Fibroblast of villous mesenchyme (primary cell): Measurements from ENCODE around the gene OPA3. TPM values are rescaled to one million over a fixed set of nuclear protein-coding genes. Genes with fewer than 3 reads are reported as not detected.

Experiments used
- DNase-seq: peaks from one replicate; pipeline ENCODE4 v3.0.0-alpha.2; 2010; ENCODE audit warnings: low read depth
- H3K4me3 ChIP-seq: 2 replicates; pipeline ENCODE4 v1.5.1; 2011; ENCODE audit warnings: low read depth, mild to moderate bottlenecking, low read length
- total RNA-seq: library from RNA; depleted of rRNA; stranded (reverse); fragments of >200 nt; gene quantifications from 2 replicates; pipeline ENCODE4 v1.2.3, GENCODE V29; 2012
- TF ChIP-seq, protein P1 (sequence below): IDR thresholded peaks from 2 replicates; pipeline ENCODE4 v1.5.1; 2012; ENCODE audit warnings: low read depth, mild to moderate bottlenecking, low read length; ENCODE audit not compliant: insufficient read depth

OPA3 gene
- total RNA-seq, 1 donor = 8.2 TPM

DNA sequence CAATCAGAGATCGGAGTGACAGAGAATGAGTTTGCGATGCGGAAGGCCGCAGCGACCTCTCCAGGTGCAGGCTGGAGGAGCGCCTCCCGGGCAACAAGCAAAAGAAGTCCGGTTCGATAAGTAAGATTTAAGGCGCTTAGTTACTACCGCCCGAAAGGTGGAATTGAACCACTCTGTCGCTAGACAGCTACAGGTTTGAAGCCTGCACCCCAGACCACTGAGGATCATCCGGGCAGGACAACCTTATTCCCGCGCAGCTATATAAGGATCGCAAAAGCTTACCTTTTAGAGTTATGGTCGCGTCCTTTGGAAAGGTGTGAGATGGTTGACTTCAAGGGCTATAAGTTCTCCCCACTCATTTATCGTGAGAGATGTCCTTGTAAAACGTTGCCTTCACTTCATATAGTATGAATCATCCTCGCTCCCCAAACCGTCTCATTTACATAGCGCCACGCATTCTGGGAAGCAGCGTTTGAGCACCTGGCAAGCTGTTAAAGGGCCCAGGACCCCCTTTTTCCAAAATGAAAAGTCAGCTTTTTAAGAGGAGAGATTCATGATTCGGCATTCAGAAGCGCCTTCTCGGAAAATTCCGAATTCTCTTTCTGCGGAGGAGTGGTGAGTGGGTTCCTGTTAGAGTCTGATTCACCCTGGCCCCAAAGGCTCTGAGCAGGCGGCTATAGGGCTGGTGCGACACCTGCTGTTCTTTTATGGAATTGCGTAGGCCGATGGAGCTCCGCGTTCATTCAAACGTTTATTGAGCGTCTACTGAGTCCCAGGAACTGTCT is 106.0 kb downstream of the OPA3 start:
- peak overlapping the region; percentile 82 for H3K4me3 ChIP-seq
- DNase-seq = peak; percentile 96
- TF ChIP-seq, protein P1, sequence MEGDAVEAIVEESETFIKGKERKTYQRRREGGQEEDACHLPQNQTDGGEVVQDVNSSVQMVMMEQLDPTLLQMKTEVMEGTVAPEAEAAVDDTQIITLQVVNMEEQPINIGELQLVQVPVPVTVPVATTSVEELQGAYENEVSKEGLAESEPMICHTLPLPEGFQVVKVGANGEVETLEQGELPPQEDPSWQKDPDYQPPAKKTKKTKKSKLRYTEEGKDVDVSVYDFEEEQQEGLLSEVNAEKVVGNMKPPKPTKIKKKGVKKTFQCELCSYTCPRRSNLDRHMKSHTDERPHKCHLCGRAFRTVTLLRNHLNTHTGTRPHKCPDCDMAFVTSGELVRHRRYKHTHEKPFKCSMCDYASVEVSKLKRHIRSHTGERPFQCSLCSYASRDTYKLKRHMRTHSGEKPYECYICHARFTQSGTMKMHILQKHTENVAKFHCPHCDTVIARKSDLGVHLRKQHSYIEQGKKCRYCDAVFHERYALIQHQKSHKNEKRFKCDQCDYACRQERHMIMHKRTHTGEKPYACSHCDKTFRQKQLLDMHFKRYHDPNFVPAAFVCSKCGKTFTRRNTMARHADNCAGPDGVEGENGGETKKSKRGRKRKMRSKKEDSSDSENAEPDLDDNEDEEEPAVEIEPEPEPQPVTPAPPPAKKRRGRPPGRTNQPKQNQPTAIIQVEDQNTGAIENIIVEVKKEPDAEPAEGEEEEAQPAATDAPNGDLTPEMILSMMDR = peak; percentile 96

DNA sequence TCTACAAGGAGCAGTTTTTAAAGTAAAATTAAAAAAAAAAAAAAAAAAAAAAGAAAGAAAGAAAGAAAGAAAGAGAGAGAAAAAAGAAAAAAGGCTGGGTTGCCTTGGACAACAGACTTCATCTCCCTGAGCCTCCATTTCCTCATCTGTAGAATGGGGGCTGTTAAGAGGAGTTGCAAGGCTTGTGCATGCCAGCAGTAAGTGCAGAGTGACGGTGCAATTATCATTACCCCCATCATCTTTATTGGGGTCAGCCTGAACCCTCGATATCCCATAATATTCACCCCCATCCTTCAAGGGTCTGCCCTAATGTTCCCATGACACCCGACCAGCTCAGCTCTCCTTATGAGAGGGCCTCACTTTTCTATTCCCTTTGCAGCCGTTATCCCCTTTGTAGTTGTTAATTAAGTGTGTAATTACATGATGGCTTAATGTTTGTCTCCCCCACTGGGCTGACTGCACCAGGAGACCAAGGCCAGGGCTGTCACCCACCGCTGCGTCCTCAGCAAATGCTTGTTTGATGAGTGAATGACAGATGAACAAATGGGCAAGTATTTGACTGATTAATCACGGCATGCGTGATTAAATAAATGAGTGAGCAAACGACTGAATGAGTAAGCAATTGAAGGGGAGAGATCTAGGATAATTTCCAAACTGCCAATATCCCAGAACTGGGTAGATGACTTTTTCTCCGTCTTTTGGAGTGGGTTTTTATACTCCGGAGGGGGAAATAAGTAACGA is 106.7 kb downstream of the OPA3 start:
- peak overlapping the region; percentile 82 for H3K4me3 ChIP-seq
- TF ChIP-seq, protein P1 = no peak
- DNase-seq = no peak

Other genes starting within 250 kb of the OPA3 start
- gene KLC3, start 244.1 kb downstream of the OPA3 start, total RNA-seq = 0.32 TPM in 1 of 2 replicates, not detected in the other
- 53.5 and 73.0 TPM in 2 replicates for gene ERCC2, start 214.2 kb downstream of the OPA3 start, total RNA-seq
- gene PPP1R13L, start 179.7 kb downstream of the OPA3 start, total RNA-seq = 5.6 and 8.4 TPM in 2 replicates
- 8.1 and 13.4 TPM in 2 replicates for gene POLR1G, start 178.2 kb downstream of the OPA3 start, total RNA-seq
- 73.0 and 88.9 TPM in 2 replicates for gene ERCC1, start 160.9 kb downstream of the OPA3 start, total RNA-seq
- 13.0 and 16.1 TPM in 2 replicates for gene FOSB, start 116.8 kb downstream of the OPA3 start, total RNA-seq
- gene RTN2, start 87.8 kb downstream of the OPA3 start, total RNA-seq = 6.9 and 11.9 TPM in 2 replicates
- 1.3 and 2.3 TPM in 2 replicates for gene PPM1N, start 86.4 kb downstream of the OPA3 start, total RNA-seq
- gene VASP, start 77.3 kb downstream of the OPA3 start, total RNA-seq = 158 and 185 TPM in 2 replicates
- not detected in 2 replicates for gene GPR4, start 17.4 kb upstream of the OPA3 start, total RNA-seq
- gene EML2, start 54.6 kb upstream of the OPA3 start, total RNA-seq = 17.7 and 31.5 TPM in 2 replicates
- gene GIPR, start 83.4 kb upstream of the OPA3 start, total RNA-seq = 0.32 TPM in 1 of 2 replicates, not detected in the other
- gene SNRPD2, start 107.2 kb upstream of the OPA3 start, total RNA-seq = 191 and 217 TPM in 2 replicates
- 28.0 and 29.8 TPM in 2 replicates for gene QPCTL, start 107.9 kb upstream of the OPA3 start, total RNA-seq
- gene FBXO46, start 146.1 kb upstream of the OPA3 start, total RNA-seq = 7.4 and 12.5 TPM in 2 replicates
- gene MEIOSIN, start 148.6 kb upstream of the OPA3 start, total RNA-seq = not detected in 2 replicates
- gene SIX5, start 184.4 kb upstream of the OPA3 start, total RNA-seq = 8.4 and 8.6 TPM in 2 replicates
- 46.4 and 53.1 TPM in 2 replicates for gene DMPK, start 197.7 kb upstream of the OPA3 start, total RNA-seq
- 53.5 and 54.8 TPM in 2 replicates for gene DMWD, start 208.0 kb upstream of the OPA3 start, total RNA-seq
- under 0.01 and 0.32 TPM in 2 replicates for gene RSPH6A, start 230.5 kb upstream of the OPA3 start, total RNA-seq